Measurements from ENCODE around the gene LCT.
"Not testable (repeated sequence)": the region's sequence is repeated elsewhere in the genome, so short reads cannot be mapped to it uniquely, and the experiment has no call there.

LCT gene

DNA sequence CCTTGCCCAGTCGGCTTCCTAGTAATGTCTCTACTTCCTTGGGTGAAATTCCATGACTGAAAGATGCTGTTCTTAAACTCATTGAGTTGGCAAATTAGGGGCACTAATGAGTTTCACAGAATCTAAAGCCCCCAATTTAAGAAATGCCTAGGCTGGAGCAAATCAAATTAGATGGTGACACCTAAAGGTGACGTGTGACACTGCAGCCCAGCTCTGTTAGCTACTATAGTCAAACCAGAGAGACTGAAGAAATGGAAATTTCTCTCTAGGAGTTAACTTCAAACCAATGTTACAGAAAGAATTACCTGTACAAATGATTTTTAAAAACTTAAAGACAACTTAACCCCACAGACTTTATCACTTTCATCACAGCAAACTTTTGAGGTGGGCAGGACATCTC lies 37.2 kb downstream of the LCT start:
- H3K27ac ChIP-seq, result no peak overlapping the region

GRCh38 chr2:135798762-135799161 lies 38.2 kb downstream of the LCT start:
- Histone ChIP-seq H3K4me3 (no peak overlapping the region), H3K27ac (no peak overlapping the region)

More for the DNA sequence above, 37.2 kb downstream of the LCT start:
- H3K4me3 ChIP-seq, result no peak overlapping the region

DNA sequence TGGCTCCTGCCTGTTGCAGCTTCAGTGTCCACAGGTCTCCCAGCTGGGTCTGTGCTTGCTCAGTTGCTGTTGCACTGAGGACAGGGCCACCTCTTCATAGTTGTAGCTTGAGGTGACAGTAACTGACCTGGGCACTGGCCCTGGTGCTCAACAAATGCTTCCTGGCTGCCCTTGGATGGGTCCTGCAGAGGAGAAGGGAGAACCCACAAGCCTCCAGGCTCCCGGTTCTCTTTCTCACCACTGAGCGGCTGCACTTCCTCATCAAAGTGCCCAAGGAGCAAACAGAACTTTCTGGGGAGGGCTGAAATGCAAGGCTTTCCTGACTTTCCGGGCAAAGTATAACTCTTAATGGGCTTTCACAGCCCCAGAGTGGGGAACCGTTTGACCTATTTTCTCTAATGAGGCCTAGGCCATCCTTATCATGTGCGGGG lies 38.7 kb downstream of the LCT start:
- H3K4me3 ChIP-seq, result no peak overlapping the region
- H3K27ac ChIP-seq, result no peak overlapping the region

GRCh38 chr2:135797497-135798274 lies 39.3 kb downstream of the LCT start:
- no peak overlapping the region for H3K27ac ChIP-seq
- no peak overlapping the region for H3K4me3 ChIP-seq

DNA sequence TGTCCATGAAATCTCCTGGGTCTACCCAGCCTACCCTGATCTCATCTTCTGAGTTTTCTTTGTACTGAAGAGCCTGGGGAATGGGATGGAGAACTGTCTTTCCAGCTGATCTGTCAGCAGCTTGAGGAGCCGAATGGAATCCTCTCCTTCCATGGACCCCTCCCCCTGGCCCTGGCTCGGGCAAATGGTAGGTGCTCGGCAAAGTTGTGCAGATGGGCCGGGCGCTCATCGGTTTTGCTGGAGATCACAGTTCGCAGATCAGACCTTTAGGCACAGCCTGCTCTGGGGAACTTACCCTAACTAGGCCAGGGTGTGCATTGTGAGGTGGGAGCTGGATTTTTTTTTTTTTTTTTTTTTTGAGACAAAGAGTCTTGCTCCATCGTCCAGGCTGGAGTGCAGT lies 40.4 kb downstream of the LCT start:
- H3K4me3 ChIP-seq, result no peak overlapping the region
- no peak overlapping the region for H3K27ac ChIP-seq

DNA sequence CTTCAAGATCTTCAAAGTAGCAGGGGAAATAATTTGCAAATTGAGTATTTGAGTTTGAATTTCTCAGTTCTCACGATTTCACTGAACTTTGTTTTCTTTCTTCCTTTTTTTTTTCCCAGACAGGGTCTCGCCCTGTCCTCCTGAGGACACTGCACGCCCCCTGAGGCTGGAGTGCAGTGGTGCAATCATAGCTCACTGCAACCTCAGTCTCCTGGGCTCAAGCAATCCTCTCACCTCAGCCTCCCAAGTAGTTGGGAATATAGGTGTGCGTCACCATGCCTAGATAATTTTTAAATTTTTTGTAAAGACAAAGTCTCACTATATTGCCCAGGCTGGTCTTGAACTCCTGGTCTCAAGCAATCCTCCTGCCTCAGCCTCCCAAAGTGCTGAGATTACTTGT lies 41.3 kb downstream of the LCT start:
- not testable (repeated sequence) for H3K27ac ChIP-seq, H3K4me3 ChIP-seq

- Histone ChIP-seq H3K27ac (peak overlapping the region in 1 of 21 experiments; percentile 21), H3K4me3 (no peak overlapping the region)
Observed at GRCh38 chr2:135792401-135793150, 44.4 kb downstream of the LCT start.

- no peak overlapping the region for H3K4me3 ChIP-seq
- no peak overlapping the region for H3K27ac ChIP-seq
Observed at GRCh38 chr2:135791418-135792190, 45.4 kb downstream of the LCT start.

GRCh38 chr2:135790423-135790822 lies 46.6 kb downstream of the LCT start:
- Histone ChIP-seq H3K27ac (no peak overlapping the region), H3K4me3 (no peak overlapping the region)

- Histone ChIP-seq H3K27ac (no peak overlapping the region), H3K4me3 (no peak overlapping the region)
Observed at GRCh38 chr2:135786823-135787222, 50.2 kb downstream of the LCT start.

- no peak overlapping the region for H3K27ac ChIP-seq
- no peak overlapping the region for H3K4me3 ChIP-seq
Observed at GRCh38 chr2:135785032-135785431, 52.0 kb downstream of the LCT start.

- H3K4me3 ChIP-seq, result no peak overlapping the region
- no peak overlapping the region for H3K27ac ChIP-seq
Observed at GRCh38 chr2:135783439-135783838, 53.5 kb downstream of the LCT start.

DNA sequence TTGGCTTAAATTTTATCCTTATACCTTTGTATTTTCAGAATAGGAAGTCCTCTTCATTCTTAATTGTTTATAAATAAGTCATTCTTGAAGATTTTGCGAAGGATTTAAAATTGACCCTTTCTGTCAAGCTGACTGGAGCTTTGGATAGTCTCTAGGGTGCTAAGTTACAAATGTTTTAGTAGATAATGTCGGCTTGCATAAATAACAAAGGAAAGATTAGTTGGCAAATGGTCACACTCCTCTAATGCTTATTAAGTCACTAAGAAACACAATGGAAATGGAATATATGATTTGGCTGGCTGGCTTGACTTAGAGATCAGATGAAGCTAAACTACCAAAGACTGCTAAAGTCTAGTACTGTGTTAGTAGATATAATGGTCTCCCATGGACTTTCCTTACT lies 54.8 kb downstream of the LCT start:
- no peak overlapping the region for H3K4me3 ChIP-seq

GRCh38 chr2:135776367-135776766 lies 60.6 kb downstream of the LCT start:
- Histone ChIP-seq H3K4me3 (no peak overlapping the region), H3K27ac (no peak overlapping the region)

More for the DNA sequence above, 54.8 kb downstream of the LCT start:
- no peak overlapping the region for H3K27ac ChIP-seq

DNA sequence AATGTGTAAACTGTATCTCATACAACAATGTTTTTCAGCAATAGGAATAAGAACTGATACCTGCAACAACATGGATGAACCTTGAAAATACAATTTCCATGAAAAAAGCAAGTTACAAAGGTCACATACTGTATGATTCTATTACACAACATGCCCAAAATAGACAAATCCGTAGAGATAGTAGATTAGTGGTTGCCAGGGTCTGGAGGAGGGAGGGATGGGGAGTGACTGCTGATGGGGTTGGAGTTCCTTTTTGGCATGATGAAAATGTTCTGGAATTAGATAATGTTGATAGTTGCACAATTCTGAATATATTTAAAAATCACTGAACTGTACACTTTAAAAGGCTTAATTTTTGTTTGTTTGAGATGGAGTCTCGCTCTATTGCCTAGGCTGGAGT lies 61.6 kb downstream of the LCT start:
- H3K27ac ChIP-seq, result no peak overlapping the region
- H3K4me3 ChIP-seq, result no peak overlapping the region

- Histone ChIP-seq H3K4me3 (no peak overlapping the region), H3K27ac (no peak overlapping the region)
Observed at GRCh38 chr2:135773917-135774316, 63.1 kb downstream of the LCT start.

DNA sequence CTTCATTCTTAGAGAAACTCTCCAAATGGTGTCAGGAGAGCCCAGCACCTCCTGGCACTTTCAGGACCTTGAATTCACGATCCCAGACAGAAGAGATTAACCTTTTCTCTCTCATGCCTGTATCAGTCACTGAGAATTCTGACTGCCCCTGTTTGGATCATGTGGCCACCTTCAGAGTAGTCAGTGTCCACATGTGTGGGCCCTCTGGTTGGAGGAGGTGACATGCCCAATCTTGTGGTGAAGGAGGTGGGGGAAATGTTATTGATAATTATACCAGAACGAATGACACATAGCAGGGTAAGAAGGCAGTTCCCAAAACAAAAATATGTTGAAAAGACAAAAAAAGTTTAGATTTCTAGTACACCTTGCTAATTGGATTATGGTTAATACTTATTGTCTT lies 63.7 kb downstream of the LCT start:
- Histone ChIP-seq H3K4me3 (no peak overlapping the region), H3K27ac (no peak overlapping the region)

DNA sequence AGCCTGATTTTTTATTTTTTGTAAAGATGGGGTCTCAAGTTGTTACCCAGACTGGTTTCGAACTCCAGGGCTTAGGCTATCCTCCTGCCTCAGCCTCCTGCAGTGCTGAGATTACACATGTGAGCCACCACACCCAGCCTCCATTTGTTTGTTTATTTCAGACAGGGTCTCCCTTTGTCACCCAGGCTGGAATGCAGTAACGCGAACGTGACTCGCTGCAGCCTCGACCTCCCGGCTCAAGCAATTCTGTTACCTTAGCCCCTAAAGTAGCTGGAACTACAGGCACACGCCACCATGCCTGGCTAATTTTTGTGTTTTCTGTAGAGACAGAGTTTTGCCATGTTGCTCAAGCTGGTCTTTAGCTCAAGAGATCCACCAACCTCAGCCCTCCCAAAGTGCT lies 68.1 kb downstream of the LCT start:
- no peak overlapping the region for H3K4me3 ChIP-seq
- H3K27ac ChIP-seq, result no peak overlapping the region

GRCh38 chr2:135762530-135762929 lies 74.5 kb downstream of the LCT start:
- no peak overlapping the region for H3K27ac ChIP-seq
- H3K4me3 ChIP-seq, result no peak overlapping the region

DNA sequence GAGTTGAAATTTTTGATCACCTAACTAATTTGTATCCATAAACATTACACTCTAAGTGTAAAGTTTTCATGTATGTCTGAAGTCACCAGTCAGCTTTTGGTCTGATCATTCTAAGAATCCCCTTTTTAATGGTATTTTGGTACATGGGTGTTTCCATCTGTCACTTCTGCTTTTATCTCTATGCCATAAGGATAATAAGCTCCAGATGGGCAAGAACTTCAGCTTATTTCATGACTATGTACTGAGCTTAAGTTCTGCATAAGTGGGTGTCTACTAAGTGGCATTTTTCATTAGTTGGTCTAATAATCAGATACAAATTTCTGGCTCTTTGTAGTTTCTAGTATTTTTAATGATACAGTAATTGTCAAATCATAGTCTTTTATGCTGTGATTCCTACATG lies 75.0 kb downstream of the LCT start:
- no peak overlapping the region for H3K4me3 ChIP-seq

DNA sequence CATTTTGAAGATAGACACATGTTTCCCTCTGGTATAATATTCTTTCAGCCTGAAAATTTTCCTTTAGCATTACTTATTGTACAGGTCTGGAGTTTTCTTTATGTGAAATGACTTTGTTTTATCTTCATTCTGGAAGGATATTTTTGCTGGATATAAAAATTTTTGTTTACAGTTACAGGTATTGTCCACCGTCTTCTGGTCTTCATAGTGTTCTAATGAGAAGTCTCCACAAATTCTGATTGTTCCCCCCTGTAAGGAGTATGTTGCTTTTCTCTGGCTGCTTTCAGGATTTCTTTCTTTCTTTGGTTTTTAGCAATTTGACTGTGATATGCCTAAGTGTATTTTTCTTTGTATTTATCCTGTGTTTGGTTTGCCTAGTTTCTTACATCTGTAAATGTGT lies 80.3 kb downstream of the LCT start:
- no peak overlapping the region for H3K27ac ChIP-seq
- no peak overlapping the region for H3K4me3 ChIP-seq

More for the DNA sequence above, 75.0 kb downstream of the LCT start:
- no peak overlapping the region for H3K27ac ChIP-seq
